HG02981 (cell line): ENCODE measurements around the gene PIM3.

Experiments used
- ATAC-seq: cut with Tn5 transposase; IDR thresholded peaks from one replicate; pipeline ENCODE4 v1.9.1; 2021; ENCODE audit warnings: mild to moderate bottlenecking, moderate library complexity; ENCODE audit not compliant: unreplicated experiment

The PIM3 gene

DNA sequence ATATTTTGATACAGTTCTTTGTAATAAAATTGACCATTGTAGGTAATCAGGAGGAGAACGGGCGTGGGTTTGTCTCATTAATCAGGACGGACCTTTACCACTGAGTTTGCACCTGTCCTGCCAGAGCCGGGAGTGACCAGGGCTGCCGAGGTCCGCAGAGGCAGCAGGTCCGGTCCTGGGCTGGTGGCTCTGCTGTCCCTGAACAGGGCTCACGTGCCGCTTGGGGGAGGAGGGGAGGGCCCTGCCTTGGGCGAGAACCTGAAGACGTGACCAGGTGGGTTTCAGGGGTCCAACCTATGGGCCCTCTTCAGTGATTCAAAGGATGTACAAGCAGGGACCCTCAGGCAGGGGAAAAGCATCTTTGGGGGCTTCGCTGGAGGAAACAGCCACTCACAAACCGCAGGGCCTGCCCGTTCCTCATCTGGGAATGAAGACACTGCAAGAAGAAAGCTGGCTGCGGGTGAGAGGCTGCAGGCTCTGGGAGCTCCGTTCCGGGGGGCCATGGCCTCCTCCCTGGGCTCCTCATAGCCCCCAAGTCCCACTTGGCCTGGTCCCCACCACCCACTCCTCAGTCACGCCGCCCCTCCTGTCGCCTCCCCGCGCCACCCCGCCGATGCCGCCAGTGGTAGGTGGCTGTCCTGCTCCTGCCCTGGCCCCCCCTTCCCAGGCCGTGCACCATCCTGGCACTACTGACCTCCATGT lies 32.9 kb upstream of the PIM3 start:
- no peak for ATAC-seq

GRCh38 chr22:49928185-49928495 lies 32.4 kb upstream of the PIM3 start:
- no peak for ATAC-seq

GRCh38 chr22:49928555-49929210 lies 31.9 kb upstream of the PIM3 start:
- ATAC-seq: no peak

- peak; percentile 49 for ATAC-seq
These were observed 31.2 kb upstream of the PIM3 start for GRCh38 chr22:49929211-49929979.

DNA sequence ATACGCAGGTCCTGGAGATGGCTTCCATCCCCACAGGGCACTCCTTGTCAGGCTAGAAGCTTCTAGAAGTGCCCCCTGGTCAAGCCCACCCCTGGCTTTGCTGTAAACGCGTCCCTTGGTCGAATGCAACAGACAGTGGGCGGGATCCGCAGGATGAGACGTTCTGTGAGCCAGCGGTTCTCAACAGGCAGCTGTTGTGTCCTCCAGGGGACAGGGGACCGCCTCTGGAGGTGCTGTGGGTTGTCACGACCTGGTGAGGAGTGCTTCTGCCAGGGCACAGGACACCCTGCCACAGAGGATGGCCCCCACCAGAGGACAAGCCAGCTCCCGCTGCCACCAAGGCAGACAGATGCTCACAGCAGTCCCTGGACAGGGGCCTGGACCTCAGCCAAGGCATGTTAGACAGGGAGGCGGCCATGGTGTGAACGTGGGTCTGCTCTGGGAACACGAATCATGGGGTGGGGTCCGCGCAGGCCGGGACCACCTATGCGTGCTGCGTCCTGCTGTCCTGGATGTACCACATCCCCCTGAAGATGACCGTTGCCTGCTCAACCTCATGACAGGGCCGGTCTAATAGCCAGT lies 30.5 kb upstream of the PIM3 start:
- no peak for ATAC-seq

DNA sequence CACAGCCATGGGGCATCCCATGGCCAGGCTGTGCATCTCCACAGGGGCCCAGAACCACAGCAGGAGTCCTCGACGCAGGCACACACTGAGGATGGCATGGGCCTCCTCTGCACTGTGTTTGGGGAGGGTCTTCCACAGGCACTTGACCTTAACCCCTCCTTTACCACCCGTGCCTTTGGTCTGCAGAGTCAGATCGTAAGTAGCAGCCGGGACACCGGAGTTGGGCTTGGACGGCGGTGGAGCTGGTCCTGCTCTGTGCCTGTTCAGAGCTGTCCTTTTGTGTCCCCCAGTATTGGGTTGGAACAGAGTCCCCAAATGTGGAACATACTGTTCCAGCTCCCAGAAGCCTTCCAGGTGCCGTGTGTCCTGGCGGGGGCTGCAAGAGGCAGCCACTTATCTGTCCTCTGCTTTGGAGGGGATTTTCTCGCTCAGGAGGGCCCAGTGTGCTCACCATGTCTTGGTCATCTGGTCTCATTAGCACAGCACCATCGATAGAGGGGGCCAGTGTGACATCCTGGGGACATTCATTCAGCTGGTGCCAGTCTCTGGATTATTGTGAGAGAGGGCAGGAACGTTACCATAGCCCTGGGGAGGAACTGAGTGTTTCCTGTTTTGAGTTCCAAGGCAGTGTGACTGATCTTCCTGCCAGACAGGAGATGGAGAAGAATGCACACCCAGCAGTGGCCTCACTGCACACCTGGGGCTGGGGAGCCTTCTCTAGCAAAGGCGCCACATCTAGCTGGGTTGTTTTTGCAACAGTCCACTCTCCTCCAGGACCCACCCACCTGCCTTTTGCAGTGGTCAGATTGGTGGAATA lies 29.8 kb upstream of the PIM3 start:
- no peak for ATAC-seq

DNA sequence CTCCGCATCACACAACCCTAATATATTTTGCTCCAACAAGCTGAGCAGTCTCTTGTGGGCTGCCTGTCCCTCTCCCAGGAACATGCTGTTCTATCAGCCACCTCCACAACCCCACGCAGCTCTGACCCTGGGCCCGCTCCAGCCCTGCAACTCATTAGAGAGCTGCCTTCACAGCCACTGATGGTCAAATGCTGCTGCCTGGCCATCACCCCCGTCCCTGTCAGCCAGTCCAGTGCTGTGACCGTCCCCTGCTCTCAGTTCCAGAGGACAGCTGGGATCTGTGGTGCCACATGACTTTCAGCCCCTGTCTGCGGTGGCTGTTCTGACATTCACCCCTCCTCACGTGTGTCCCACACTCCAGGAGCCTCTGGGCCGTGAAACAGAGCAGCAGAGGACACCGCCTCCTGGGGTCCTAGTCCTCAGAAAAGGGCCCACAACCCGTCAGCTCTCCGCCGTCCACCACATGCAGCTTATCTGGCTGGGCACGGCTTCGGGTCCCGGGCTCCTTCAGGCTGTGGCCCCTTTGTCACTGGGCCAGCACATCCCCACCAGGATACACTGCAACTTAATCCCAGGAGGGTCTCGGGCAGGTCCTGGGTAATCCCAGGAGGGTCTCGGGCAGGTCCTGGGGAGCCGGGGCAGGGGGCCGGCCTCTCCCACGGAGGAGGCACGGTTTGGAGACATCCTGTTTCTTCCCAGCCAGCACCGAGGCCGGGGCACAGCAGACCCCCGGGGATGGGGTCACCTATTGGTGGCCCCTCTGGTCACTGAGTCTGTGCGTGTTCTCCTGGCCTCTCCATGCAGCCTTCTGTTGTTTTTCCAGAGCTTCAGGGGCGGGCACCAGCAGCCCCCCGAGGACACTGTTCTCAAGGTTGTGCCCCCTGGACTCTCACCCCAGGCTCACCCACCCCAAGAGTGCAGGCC lies 27.1 kb upstream of the PIM3 start:
- ATAC-seq: no peak

DNA sequence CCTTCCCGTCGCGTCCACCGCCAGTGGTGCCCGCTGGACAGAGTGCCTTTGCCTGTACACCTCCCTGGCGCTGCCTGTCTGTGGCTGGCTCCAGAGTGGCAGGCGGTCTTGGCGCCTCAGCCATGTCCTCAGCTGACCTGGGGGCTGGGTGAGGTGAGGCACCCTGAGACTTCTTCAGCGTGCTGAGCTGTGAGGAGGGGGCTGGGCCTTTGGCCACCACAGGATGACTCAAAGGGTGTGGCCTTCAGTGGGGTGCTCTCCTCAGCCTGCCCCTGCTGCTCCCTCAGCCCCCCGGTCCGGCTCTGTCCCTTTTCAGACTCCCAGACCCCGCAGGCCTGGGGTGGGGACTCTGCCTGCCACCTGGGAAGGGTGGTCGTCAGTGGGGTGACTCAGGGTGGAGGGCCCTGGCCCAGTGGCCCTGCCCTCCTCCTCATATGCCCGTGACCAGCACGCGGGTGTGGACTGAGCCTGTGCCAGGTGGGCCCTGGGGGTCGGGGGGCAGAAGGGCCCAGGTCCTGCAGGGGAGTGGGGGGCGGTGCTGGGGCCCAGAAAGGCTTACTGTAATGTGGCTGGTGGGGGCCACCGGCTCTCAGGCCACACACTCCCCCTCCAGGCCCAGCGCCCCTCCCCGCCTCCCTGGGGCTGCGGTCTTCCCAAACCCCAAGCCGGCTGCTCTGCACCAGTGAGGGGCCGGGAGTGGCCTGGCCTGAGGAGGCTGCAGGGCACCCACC lies 26.2 kb upstream of the PIM3 start:
- ATAC-seq: no peak

- no peak for ATAC-seq
These were observed 25.5 kb upstream of the PIM3 start for GRCh38 chr22:49934891-49935557.

DNA sequence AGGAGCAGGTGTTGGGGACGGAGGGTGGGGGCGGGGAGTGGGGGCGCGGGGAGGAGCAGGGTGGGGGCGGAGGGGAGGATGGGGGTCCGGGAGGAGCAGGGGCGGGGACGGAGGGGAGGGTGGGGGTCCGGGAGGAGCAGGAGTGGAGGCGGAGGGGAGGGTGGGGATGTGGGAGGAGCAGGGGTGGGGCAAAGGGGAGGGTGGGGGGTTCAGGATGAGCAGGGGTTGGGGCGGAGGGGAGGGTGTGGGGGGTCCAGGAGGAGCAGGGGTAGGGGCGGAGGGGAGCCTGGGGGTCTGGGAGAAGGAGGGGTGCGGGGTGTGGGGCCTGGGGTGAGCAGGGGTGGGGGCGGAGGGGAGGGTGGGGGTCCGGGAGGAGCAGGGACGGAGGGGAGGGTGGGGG lies 25.0 kb upstream of the PIM3 start:
- no peak for ATAC-seq

DNA sequence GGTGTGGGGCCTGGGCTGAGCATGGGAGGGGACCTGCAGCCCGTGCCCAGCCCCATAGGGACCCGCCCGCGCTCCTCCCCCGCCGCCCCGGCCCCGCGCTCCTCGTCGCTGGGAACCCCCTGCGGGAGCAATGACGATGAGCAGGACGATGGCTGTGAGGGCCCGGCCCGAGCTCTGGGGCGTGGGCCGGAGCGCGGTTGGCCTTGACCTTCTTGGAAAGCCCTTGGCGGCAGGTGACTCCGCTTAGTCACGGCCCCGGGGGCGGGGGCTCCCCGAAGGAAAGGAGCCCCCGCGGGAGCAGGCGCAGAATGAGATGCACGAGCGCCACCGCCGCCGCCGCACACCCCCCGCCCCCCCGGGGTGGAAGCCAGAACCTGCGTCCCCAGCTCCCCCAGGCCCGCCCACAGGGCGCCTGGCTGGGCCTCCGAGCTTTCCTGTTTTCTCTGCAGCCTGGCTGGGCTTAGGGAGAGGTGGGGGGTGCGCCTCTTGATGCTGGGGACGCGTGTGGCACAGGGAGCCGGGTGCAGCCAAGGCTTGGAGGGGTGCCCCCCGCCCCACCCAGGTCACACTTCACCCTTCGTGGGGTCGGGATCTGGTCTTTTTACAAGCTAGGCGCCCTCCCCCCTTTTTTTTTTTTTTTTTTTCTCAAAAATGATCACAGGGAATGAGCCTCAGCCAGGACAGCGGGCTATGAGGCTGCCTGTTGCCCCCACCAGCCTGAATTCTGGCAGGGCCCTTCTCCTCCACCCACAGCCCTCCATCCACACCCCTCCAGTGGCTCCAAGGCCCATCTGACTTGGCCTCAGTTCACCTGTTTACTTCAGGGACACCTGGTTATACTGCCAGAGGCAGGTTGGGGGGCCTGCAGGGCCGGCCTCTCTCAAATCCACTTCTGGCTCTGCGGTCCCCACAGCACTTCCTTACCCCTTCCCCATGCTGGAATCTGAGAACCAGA lies 24.3 kb upstream of the PIM3 start:
- peak; percentile 53 for ATAC-seq

GRCh38 chr22:49936973-49937757 lies 23.4 kb upstream of the PIM3 start:
- no peak for ATAC-seq

DNA sequence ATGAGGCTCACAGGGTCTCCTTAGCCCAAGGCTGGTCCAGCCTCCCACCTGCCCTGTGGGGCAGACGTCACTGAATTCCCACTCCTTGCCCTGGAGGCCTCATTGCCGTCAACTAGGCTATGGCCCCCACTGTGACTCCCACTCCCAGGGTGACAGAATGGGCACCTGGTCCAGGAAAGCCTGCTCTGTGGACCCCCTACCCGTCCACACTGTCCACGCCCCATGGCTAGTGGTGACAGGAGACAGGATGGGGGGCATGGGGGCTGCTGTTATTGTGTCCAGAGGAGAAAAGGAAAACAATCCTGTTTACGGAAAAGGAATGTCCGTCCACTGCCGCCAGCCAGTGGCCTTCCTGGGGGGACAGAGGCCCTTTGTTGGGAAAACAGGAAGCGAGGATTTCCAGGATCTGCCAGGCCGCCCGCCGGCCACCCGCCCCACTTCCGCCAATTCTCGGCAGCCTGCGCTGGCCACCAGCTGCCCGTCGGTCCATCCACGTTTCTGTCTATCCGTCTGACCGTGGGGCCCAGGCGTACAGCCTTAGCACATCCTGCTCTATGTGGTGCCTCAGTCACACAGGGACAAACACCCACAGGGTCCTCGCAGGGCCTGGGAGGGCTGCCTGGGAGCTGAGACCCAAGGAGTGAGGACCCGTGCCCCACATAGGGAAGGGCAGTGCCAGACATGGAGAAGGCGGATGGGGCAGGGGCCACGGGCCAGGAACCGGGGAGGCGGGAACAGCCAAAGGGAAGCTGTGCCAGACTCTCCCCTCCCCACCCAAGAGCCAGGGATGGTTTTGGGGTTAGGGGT lies 22.6 kb upstream of the PIM3 start:
- ATAC-seq: no peak

GRCh38 chr22:49938565-49939136 lies 21.9 kb upstream of the PIM3 start:
- no peak for ATAC-seq

DNA sequence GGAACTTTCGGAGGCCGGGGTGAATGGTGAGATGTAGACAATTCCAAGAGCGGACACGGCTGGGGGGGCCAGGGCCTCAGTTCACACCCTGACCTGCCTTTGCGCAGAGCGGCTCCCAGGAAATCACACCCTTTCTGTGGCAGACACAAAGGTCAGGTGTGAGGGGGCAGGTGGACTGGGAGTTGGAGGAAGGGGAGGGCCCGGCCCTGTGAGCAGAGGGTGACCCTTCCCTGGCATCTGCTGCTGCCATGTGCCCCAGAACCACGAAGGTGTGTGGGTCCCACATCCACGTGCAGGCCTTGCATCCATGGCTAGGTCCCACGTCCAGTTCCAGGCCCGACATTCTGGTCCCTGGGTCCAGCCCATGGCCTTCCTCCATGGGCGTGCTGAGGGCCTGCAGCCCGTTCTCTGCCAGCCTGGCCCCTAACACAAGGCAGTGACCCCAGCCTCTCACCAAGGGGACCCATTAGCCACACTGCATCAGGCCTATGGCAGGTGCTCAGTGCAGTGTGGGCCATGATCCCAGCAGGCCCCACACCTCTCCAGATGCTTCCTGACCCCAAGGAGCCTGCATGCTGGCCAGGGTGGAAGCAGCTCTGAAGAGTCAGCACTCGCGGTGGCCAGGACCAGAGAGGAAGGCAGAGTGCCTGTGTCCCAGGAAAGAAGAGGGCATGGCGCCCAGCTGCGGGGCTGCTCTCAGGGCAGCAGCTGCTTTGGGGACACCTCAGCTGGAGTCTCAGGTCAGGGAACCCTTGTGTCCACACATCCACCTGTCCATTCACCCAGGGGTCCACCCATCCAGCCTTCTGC lies 18.9 kb upstream of the PIM3 start:
- no peak for ATAC-seq
